ENCODE data around the gene IL17B.

The IL17B gene

GRCh38 chr5:149367972-149368645 lies 11.0 kb downstream of the IL17B start:
- no peak overlapping the region for H2BK5ac ChIP-seq (ENCODE audit: low read depth, low read length, poor library complexity)
- H3K4me2 ChIP-seq (ENCODE audit: low read length), result no peak overlapping the region
- no peak overlapping the region for H4K8ac ChIP-seq (ENCODE audit: low read depth, low read length)
- no peak overlapping the region for H3K27ac ChIP-seq (ENCODE audit: low read depth, low read length)
- no peaks in the 10 kb centered on the region for H3K27me3 ChIP-seq (ENCODE audit: insufficient read depth, low read length)
- no peaks in the 10 kb centered on the region for H3K79me1 ChIP-seq (ENCODE audit: low read length)
- WGBS (ENCODE audit: extremely low coverage, insufficient coverage, insufficient read length), result no CpG with 5 or more reads among the region's 22 CpGs
- H2AFZ ChIP-seq (ENCODE audit: insufficient read depth, low read length, poor library complexity), result no peak overlapping the region
- no peak overlapping the region for H2BK120ac ChIP-seq (ENCODE audit: insufficient read depth, low read length, poor library complexity)
- peaks cover 3 to 5% of the 10 kb centered on the region in 2 experiments for H3K4me1 ChIP-seq (ENCODE audit: control insufficient read depth in 1 of 2, insufficient read depth in 2 of 2, low read length in 2 of 2)
- peak in 1 of 2 donors; percentile 24 for DNase-seq
- no peak overlapping the region for H3K4me3 ChIP-seq (ENCODE audit: low read depth, low read length)
- H2BK12ac ChIP-seq (ENCODE audit: low read length), result no peak overlapping the region
- no peaks in the 10 kb centered on the region for H3K9me3 ChIP-seq (ENCODE audit: insufficient read depth, low read depth, low read length)
- no peaks in the 10 kb centered on the region for H3K36me3 ChIP-seq (ENCODE audit: control insufficient read depth in 1 of 2, insufficient read depth in 2 of 2, low read length in 2 of 2)
- no peak overlapping the region for H3K18ac ChIP-seq (ENCODE audit: low read length)
- H3K4ac ChIP-seq (ENCODE audit: low read depth, low read length), result no peak overlapping the region
- H3K9ac ChIP-seq (ENCODE audit: low read length), result no peak overlapping the region
- no peak overlapping the region for H4K91ac ChIP-seq (ENCODE audit: low read depth, low read length)
- H3K14ac ChIP-seq (ENCODE audit: low read length), result no peak overlapping the region
- no peaks in the 10 kb centered on the region for H3K79me2 ChIP-seq (ENCODE audit: control insufficient read depth, insufficient read depth, low read length, poor library complexity)
- no peak overlapping the region for H4K12ac ChIP-seq (ENCODE audit: low read depth, low read length)
- H3K23ac ChIP-seq (ENCODE audit: low read length), result no peak overlapping the region
- no peak overlapping the region for H2AK5ac ChIP-seq (ENCODE audit: low read length)

- peak; percentile 48 to 78 for DNase-seq
- H4K12ac ChIP-seq (ENCODE audit: low read depth, low read length), result no peak overlapping the region
- H3K36me3 ChIP-seq (ENCODE audit: control insufficient read depth in 1 of 2, insufficient read depth in 2 of 2, low read length in 2 of 2), result no peaks in the 10 kb centered on the region
- H3K23ac ChIP-seq (ENCODE audit: low read length), result no peak overlapping the region
- no CpG with 5 or more reads among the region's 14 CpGs for WGBS (ENCODE audit: extremely low coverage, insufficient coverage, insufficient read length)
- H3K4ac ChIP-seq (ENCODE audit: low read depth, low read length), result no peak overlapping the region
- H3K4me1 ChIP-seq (ENCODE audit: control insufficient read depth in 1 of 2, insufficient read depth in 2 of 2, low read length in 2 of 2), result peaks cover 3 to 5% of the 10 kb centered on the region in 2 experiments
- H3K27ac ChIP-seq (ENCODE audit: low read depth, low read length), result no peak overlapping the region
- no peaks in the 10 kb centered on the region for H3K79me2 ChIP-seq (ENCODE audit: control insufficient read depth, insufficient read depth, low read length, poor library complexity)
- H3K14ac ChIP-seq (ENCODE audit: low read length), result no peak overlapping the region
- H3K4me2 ChIP-seq (ENCODE audit: low read length), result no peak overlapping the region
- no peaks in the 10 kb centered on the region for H3K27me3 ChIP-seq (ENCODE audit: insufficient read depth, low read length)
- no peak overlapping the region for H2BK120ac ChIP-seq (ENCODE audit: insufficient read depth, low read length, poor library complexity)
- H2AK5ac ChIP-seq (ENCODE audit: low read length), result no peak overlapping the region
- no peak overlapping the region for H2BK5ac ChIP-seq (ENCODE audit: low read depth, low read length, poor library complexity)
- H3K18ac ChIP-seq (ENCODE audit: low read length), result no peak overlapping the region
- H4K91ac ChIP-seq (ENCODE audit: low read depth, low read length), result no peak overlapping the region
- no peak overlapping the region for H2AFZ ChIP-seq (ENCODE audit: insufficient read depth, low read length, poor library complexity)
- no peak overlapping the region for H2BK12ac ChIP-seq (ENCODE audit: low read length)
- H3K9ac ChIP-seq (ENCODE audit: low read length), result no peak overlapping the region
- H3K4me3 ChIP-seq (ENCODE audit: low read depth, low read length), result no peak overlapping the region
- no peaks in the 10 kb centered on the region for H3K79me1 ChIP-seq (ENCODE audit: low read length)
- no peak overlapping the region for H4K8ac ChIP-seq (ENCODE audit: low read depth, low read length)
- no peaks in the 10 kb centered on the region for H3K9me3 ChIP-seq (ENCODE audit: insufficient read depth, low read depth, low read length)
Measured at GRCh38 chr5:149367249-149367971, 11.7 kb downstream of the IL17B start.

- Histone ChIP-seq H4K12ac (ENCODE audit: low read depth, low read length) (no peak overlapping the region), H3K36me3 (ENCODE audit: control insufficient read depth in 1 of 2, insufficient read depth in 2 of 2, low read length in 2 of 2) (no peaks in the 10 kb centered on the region), H3K79me2 (ENCODE audit: control insufficient read depth, insufficient read depth, low read length, poor library complexity) (no peaks in the 10 kb centered on the region), H2AFZ (ENCODE audit: insufficient read depth, low read length, poor library complexity) (no peak overlapping the region), H3K4ac (ENCODE audit: low read depth, low read length) (no peak overlapping the region), H3K27ac (ENCODE audit: low read depth, low read length) (no peak overlapping the region), H4K91ac (ENCODE audit: low read depth, low read length) (no peak overlapping the region), H3K9me3 (ENCODE audit: insufficient read depth, low read depth, low read length) (no peaks in the 10 kb centered on the region), H2BK12ac (ENCODE audit: low read length) (no peak overlapping the region), H3K4me3 (ENCODE audit: low read depth, low read length) (no peak overlapping the region), H3K4me2 (ENCODE audit: low read length) (no peak overlapping the region), H3K14ac (ENCODE audit: low read length) (no peak overlapping the region), H3K79me1 (ENCODE audit: low read length) (no peaks in the 10 kb centered on the region), H2BK5ac (ENCODE audit: low read depth, low read length, poor library complexity) (no peak overlapping the region), H3K23ac (ENCODE audit: low read length) (no peak overlapping the region), H4K8ac (ENCODE audit: low read depth, low read length) (no peak overlapping the region), H3K4me1 (ENCODE audit: control insufficient read depth in 1 of 2, insufficient read depth in 2 of 2, low read length in 2 of 2) (peaks cover 3% of the 10 kb centered on the region in 2 experiments), H2BK120ac (ENCODE audit: insufficient read depth, low read length, poor library complexity) (no peak overlapping the region), H3K18ac (ENCODE audit: low read length) (no peak overlapping the region), H3K9ac (ENCODE audit: low read length) (no peak overlapping the region), H2AK5ac (ENCODE audit: low read length) (no peak overlapping the region), H3K27me3 (ENCODE audit: insufficient read depth, low read length) (no peaks in the 10 kb centered on the region)
- no peak for DNase-seq
- no CpG with 5 or more reads among the region's 1 CpG for WGBS (ENCODE audit: extremely low coverage, insufficient coverage, insufficient read length)
Measured at GRCh38 chr5:149366169-149366729, 12.8 kb downstream of the IL17B start.

GRCh38 chr5:149365418-149365817 lies 13.7 kb downstream of the IL17B start:
- no CpG with 5 or more reads among the region's 6 CpGs for WGBS (ENCODE audit: extremely low coverage, insufficient coverage, insufficient read length)
- H3K23ac ChIP-seq (ENCODE audit: low read length), result no peak overlapping the region

More at GRCh38 chr5:149365418-149365817, 13.7 kb downstream of the IL17B start:
- H3K27ac ChIP-seq (ENCODE audit: low read depth, low read length), result no peak overlapping the region
- peaks cover 3% of the 10 kb centered on the region in 2 experiments for H3K4me1 ChIP-seq (ENCODE audit: control insufficient read depth in 1 of 2, insufficient read depth in 2 of 2, low read length in 2 of 2)
- H3K9ac ChIP-seq (ENCODE audit: low read length), result no peak overlapping the region
- DNase-seq, result no peak
- no peak overlapping the region for H4K12ac ChIP-seq (ENCODE audit: low read depth, low read length)
- no peak overlapping the region for H2AFZ ChIP-seq (ENCODE audit: insufficient read depth, low read length, poor library complexity)
- H3K14ac ChIP-seq (ENCODE audit: low read length), result no peak overlapping the region
- no peak overlapping the region for H3K4me3 ChIP-seq (ENCODE audit: low read depth, low read length)
- no peak overlapping the region for H3K4me2 ChIP-seq (ENCODE audit: low read length)
- H3K79me1 ChIP-seq (ENCODE audit: low read length), result no peaks in the 10 kb centered on the region
- H4K8ac ChIP-seq (ENCODE audit: low read depth, low read length), result no peak overlapping the region
- H2BK12ac ChIP-seq (ENCODE audit: low read length), result no peak overlapping the region
- H2BK5ac ChIP-seq (ENCODE audit: low read depth, low read length, poor library complexity), result no peak overlapping the region
- no peaks in the 10 kb centered on the region for H3K79me2 ChIP-seq (ENCODE audit: control insufficient read depth, insufficient read depth, low read length, poor library complexity)
- no peak overlapping the region for H3K18ac ChIP-seq (ENCODE audit: low read length)
- H4K91ac ChIP-seq (ENCODE audit: low read depth, low read length), result no peak overlapping the region
- H3K4ac ChIP-seq (ENCODE audit: low read depth, low read length), result no peak overlapping the region
- no peaks in the 10 kb centered on the region for H3K36me3 ChIP-seq (ENCODE audit: control insufficient read depth in 1 of 2, insufficient read depth in 2 of 2, low read length in 2 of 2)
- H2BK120ac ChIP-seq (ENCODE audit: insufficient read depth, low read length, poor library complexity), result no peak overlapping the region
- H2AK5ac ChIP-seq (ENCODE audit: low read length), result no peak overlapping the region
- H3K27me3 ChIP-seq (ENCODE audit: insufficient read depth, low read length), result no peaks in the 10 kb centered on the region
- no peaks in the 10 kb centered on the region for H3K9me3 ChIP-seq (ENCODE audit: insufficient read depth, low read depth, low read length)

Data from trophoblast cell (in vitro differentiated cells and primary cell).